BLaER1 (cell line): ENCODE results near the gene NELFA.
"Not testable (repeated sequence)": the region's sequence is repeated elsewhere in the genome, so short reads cannot be mapped to it uniquely, and the experiment has no call there.

Experiments used
- H3K27ac ChIP-seq: shearing (Covaris generic); formaldehyde crosslinking; 2 replicates; pipeline ENCODE4 v1.8.1; 2022
- H3K27me3 ChIP-seq: shearing (Covaris generic); formaldehyde crosslinking; 2 replicates; pipeline ENCODE4 v1.8.1; 2022
- H3K36me3 ChIP-seq: shearing (Covaris generic); formaldehyde crosslinking; 2 replicates; pipeline ENCODE4 v1.8.1; 2022
- H3K4me1 ChIP-seq: shearing (Covaris generic); formaldehyde crosslinking; 2 replicates; pipeline ENCODE4 v1.8.1; 2022
- H3K4me2 ChIP-seq: shearing (Covaris generic); formaldehyde crosslinking; 2 replicates; pipeline ENCODE4 v1.8.1; 2022
- H3K4me3 ChIP-seq: shearing (Covaris generic); formaldehyde crosslinking; 2 replicates; pipeline ENCODE4 v1.8.1; 2022
- H3K9ac ChIP-seq: shearing (Covaris generic); formaldehyde crosslinking; 2 replicates; pipeline ENCODE4 v1.8.1; 2022
- H3K9me3 ChIP-seq: shearing (Covaris generic); formaldehyde crosslinking; 2 replicates; pipeline ENCODE4 v1.8.1; 2022
- H4K20me1 ChIP-seq: shearing (Covaris generic); formaldehyde crosslinking; 2 replicates; pipeline ENCODE4 v1.8.1; 2022
- Cebpa-rat ChIP-seq: shearing (Covaris generic); IDR thresholded peaks from 2 replicates; pipeline ENCODE4 v1.8.1; 2022

NELFA gene

GRCh38 chr4:1996866-1997611 is 11.7 kb downstream of the NELFA start:
- H3K36me3 ChIP-seq, result peaks cover 95% of the 10 kb centered on the region
- no peak overlapping the region for H3K9ac ChIP-seq
- no peaks in the 10 kb centered on the region for H3K4me1 ChIP-seq
- no peak overlapping the region for H3K27ac ChIP-seq
- H4K20me1 ChIP-seq, result peaks cover 97% of the 10 kb centered on the region
- H3K4me2 ChIP-seq, result no peak overlapping the region
- no peak for TF ChIP-seq Cebpa-rat
- H3K27me3 ChIP-seq, result no peaks in the 10 kb centered on the region
- peaks cover 63% of the 10 kb centered on the region for H3K9me3 ChIP-seq
- no peak overlapping the region for H3K4me3 ChIP-seq

- no peaks in the 10 kb centered on the region for H3K4me1 ChIP-seq
- peaks cover 43% of the 10 kb centered on the region for H3K9me3 ChIP-seq
- H3K9ac ChIP-seq, result no peak overlapping the region
- TF ChIP-seq Cebpa-rat, result no peak
- no peak overlapping the region for H3K27ac ChIP-seq
- no peak overlapping the region for H3K4me2 ChIP-seq
- no peak overlapping the region for H3K4me3 ChIP-seq
- H3K27me3 ChIP-seq, result no peaks in the 10 kb centered on the region
- H4K20me1 ChIP-seq, result peaks cover 100% of the 10 kb centered on the region
- peaks cover 95% of the 10 kb centered on the region for H3K36me3 ChIP-seq
Measured at GRCh38 chr4:1994938-1995337, 13.8 kb downstream of the NELFA start.

GRCh38 chr4:1993718-1994516 is 14.9 kb downstream of the NELFA start:
- peaks cover 33% of the 10 kb centered on the region for H3K9me3 ChIP-seq

GRCh38 chr4:1993169-1993516 is 15.6 kb downstream of the NELFA start:
- H4K20me1 ChIP-seq, result peaks cover 100% of the 10 kb centered on the region
- H3K27me3 ChIP-seq, result no peaks in the 10 kb centered on the region
- no peak overlapping the region for H3K4me2 ChIP-seq
- no peak overlapping the region for H3K4me3 ChIP-seq
- TF ChIP-seq Cebpa-rat, result no peak
- H3K27ac ChIP-seq, result no peak overlapping the region
- peaks cover 95% of the 10 kb centered on the region for H3K36me3 ChIP-seq
- H3K9me3 ChIP-seq, result peaks cover 25% of the 10 kb centered on the region
- no peaks in the 10 kb centered on the region for H3K4me1 ChIP-seq
- H3K9ac ChIP-seq, result no peak overlapping the region

More at GRCh38 chr4:1993718-1994516, 14.9 kb downstream of the NELFA start:
- H3K36me3 ChIP-seq, result peaks cover 95% of the 10 kb centered on the region
- not testable (repeated sequence) for H3K9ac ChIP-seq, H3K4me1 ChIP-seq, H3K4me3 ChIP-seq, H3K27ac ChIP-seq, H3K27me3 ChIP-seq, H3K4me2 ChIP-seq
- H4K20me1 ChIP-seq, result peaks cover 100% of the 10 kb centered on the region

GRCh38 chr4:1992468-1993168 is 16.2 kb downstream of the NELFA start:
- no peak overlapping the region for H3K27ac ChIP-seq
- H3K4me1 ChIP-seq, result no peaks in the 10 kb centered on the region
- peaks cover 20% of the 10 kb centered on the region for H3K9me3 ChIP-seq
- H3K4me2 ChIP-seq, result no peak overlapping the region
- H3K4me3 ChIP-seq, result no peak overlapping the region
- H3K36me3 ChIP-seq, result peaks cover 95% of the 10 kb centered on the region
- no peak overlapping the region for H3K9ac ChIP-seq
- peaks cover 100% of the 10 kb centered on the region for H4K20me1 ChIP-seq
- no peak for TF ChIP-seq Cebpa-rat
- H3K27me3 ChIP-seq, result no peaks in the 10 kb centered on the region

GRCh38 chr4:1991596-1992434 is 17.0 kb downstream of the NELFA start:
- H3K4me2 ChIP-seq, result no peak overlapping the region
- H3K9me3 ChIP-seq, result peaks cover 12% of the 10 kb centered on the region
- H3K27ac ChIP-seq, result no peak overlapping the region
- H3K9ac ChIP-seq, result no peak overlapping the region
- no peak for TF ChIP-seq Cebpa-rat
- no peaks in the 10 kb centered on the region for H3K27me3 ChIP-seq
- H4K20me1 ChIP-seq, result peaks cover 100% of the 10 kb centered on the region
- peaks cover 95% of the 10 kb centered on the region for H3K36me3 ChIP-seq
- no peaks in the 10 kb centered on the region for H3K4me1 ChIP-seq
- H3K4me3 ChIP-seq, result no peak overlapping the region

- Histone ChIP-seq H3K27me3 (no peaks in the 10 kb centered on the region), H3K27ac (no peak overlapping the region), H4K20me1 (peaks cover 100% of the 10 kb centered on the region), H3K9ac (no peak overlapping the region), H3K9me3 (peaks cover 5% of the 10 kb centered on the region), H3K4me2 (no peak overlapping the region), H3K36me3 (peaks cover 95% of the 10 kb centered on the region), H3K4me3 (no peak overlapping the region), H3K4me1 (no peaks in the 10 kb centered on the region)
- no peak for TF ChIP-seq Cebpa-rat
Measured at GRCh38 chr4:1991087-1991486, 17.7 kb downstream of the NELFA start.

GRCh38 chr4:1990676-1991075 is 18.1 kb downstream of the NELFA start:
- no peak for TF ChIP-seq Cebpa-rat
- Histone ChIP-seq H3K4me3 (no peak overlapping the region), H3K27ac (no peak overlapping the region), H3K4me2 (no peak overlapping the region), H4K20me1 (peaks cover 100% of the 10 kb centered on the region), H3K36me3 (peaks cover 95% of the 10 kb centered on the region), H3K9ac (no peak overlapping the region), H3K4me1 (0 out of 2 replicates have a peak, but pooled peaks cover under 1% of the 10 kb centered on the region), H3K9me3 (peaks cover 1% of the 10 kb centered on the region; the same call in 1 of the 2 replicates), H3K27me3 (no peaks in the 10 kb centered on the region)

GRCh38 chr4:1990348-1990645 is 18.5 kb downstream of the NELFA start:
- Histone ChIP-seq H3K4me1 (peaks cover 4% of the 10 kb centered on the region), H3K4me3 (no peak overlapping the region), H4K20me1 (peaks cover 100% of the 10 kb centered on the region), H3K9ac (no peak overlapping the region), H3K27ac (no peak overlapping the region), H3K4me2 (no peak overlapping the region), H3K36me3 (peaks cover 97% of the 10 kb centered on the region), H3K9me3 (no peaks in the 10 kb centered on the region), H3K27me3 (no peaks in the 10 kb centered on the region)
- no peak for TF ChIP-seq Cebpa-rat
